Activated CD4-positive, alpha-beta T cell treated with anti-CD3 and anti-CD28 coated beads, Interleukin-2, amount 50 U/mL, for 4 hours (primary cell): ENCODE measurements around the gene OR8J1.
"Not testable (repeated sequence)": the region's sequence is repeated elsewhere in the genome, so short reads cannot be mapped to it uniquely, and the experiment has no call there.

ENCODE experiments used
- DNase-seq, 2 experiments: peaks; one replicate each; pipeline ENCODE4 v3.0.0-alpha.2; 2020

The OR8J1 gene

DNA sequence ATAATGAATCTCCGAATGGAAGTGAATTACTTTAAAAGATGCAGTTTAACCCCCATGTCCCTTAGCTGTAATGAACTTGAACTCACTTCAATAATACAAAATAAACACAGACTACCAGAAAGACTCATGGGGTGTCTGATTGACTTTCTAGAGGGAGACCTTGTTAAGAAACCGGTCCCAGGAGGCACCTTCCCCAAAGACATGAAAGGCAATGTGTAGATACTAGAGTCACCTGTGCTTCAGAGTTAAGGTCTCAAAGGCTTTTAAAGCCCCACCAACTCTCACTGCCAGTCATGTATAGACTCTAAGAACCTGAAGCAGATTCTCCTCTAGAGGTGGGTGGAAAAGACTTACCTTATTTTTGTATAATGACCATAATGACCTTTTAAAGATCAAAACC, at the start of gene OR8J1:
Gene OR8J1, plus strand, starts transcription at position 301 of the 400 bp plus-strand sequence. CDS start 5,956 bp downstream, outside the sequence.
- no peak for DNase-seq

DNA sequence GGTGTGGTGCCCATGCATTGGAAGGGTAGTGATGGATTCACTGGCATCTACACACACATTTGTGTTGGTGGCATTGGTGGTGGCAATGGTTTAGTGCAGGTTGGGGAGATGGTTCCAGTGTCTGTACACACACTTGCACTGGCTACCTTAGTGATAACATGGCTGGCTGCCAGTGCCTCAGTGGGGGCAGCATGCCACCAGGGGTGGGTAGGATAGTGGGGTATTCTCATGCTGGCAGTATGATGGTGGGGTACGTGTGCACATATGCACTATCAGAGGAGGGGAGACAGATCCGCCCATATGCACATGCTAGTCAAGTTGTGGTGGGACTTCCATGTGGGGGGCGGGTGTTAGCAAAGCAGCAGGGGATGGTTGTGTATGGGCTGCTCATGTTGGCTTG, 46.3 kb upstream of the OR8J1 start:
- no peak for DNase-seq

DNA sequence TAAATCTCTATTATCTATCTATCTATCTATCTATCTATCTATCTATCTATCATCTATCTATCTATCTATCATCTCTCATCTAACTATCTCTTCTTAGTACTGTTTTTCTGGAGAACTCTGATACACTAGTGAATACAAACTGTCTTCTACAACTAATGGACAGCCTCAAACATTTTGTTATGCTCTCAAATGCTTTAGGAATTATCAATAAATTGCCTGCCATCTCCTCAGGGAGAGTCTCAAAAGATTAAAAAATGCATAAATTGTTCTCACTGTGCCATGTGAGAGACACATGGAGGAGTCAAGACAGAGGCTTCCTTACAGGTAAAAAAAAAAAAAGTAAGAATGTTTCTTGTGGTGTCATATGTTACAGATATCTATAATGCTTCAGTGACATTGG, 39.2 kb upstream of the OR8J1 start, which contains the start of gene OR8K3:
Gene OR8K3, plus strand, starts transcription at position 301 of the 400 bp plus-strand sequence. CDS start 3,163 bp downstream, outside the sequence.
- DNase-seq = no peak

- no peak for DNase-seq
Measured at GRCh38 chr11:56331861-56332491, 22.1 kb upstream of the OR8J1 start.

- DNase-seq = no peak
Measured at GRCh38 chr11:56333156-56333555, 20.9 kb upstream of the OR8J1 start.

- no peak for DNase-seq
Measured at GRCh38 chr11:56340289-56340688, 13.8 kb upstream of the OR8J1 start.

DNA sequence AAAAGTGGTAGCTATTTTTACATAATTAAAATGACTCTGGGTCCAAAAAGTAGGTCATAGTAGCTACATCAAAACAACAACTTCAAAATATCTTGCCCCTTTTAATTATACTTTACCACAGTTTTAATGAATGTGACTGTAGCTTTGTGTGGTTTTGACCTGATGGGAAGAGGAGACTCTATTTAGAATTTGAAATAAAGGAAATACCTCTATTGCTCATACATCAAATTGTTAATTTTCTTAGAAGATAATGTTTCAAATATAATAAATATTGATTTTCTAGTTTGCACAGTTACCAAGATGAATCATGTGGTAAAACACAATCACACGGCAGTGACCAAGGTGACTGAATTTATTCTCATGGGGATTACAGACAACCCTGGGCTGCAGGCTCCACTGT, 8.4 kb upstream of the OR8J1 start, which contains the start of gene OR8K1:
Gene OR8K1, plus strand, starts transcription at position 301 of the 400 bp plus-strand sequence. Its CDS starts 0 bp downstream, at position 301.
- no peak for DNase-seq

DNA sequence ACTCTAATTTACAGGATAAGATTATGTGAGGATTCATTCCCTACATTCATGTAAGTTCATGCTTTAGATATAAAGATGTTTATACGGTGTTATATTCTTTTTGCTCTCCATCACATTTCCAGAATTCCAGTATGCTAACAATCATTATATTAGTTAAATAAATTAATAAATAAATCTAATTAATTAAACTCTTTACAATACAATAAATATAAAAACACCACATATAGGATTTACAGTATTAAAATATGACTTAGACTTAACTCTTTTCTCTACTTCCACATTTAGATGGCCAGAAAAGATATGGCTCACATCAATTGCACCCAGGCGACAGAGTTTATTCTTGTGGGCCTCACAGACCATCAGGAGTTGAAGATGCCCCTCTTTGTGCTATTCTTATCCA, 21.2 kb downstream of the OR8J1 start, which contains the start of gene OR8U1:
Gene OR8U1, plus strand, starts transcription at position 301 of the 400 bp plus-strand sequence. Its CDS starts 0 bp downstream, at position 301.
- DNase-seq = no peak

DNA sequence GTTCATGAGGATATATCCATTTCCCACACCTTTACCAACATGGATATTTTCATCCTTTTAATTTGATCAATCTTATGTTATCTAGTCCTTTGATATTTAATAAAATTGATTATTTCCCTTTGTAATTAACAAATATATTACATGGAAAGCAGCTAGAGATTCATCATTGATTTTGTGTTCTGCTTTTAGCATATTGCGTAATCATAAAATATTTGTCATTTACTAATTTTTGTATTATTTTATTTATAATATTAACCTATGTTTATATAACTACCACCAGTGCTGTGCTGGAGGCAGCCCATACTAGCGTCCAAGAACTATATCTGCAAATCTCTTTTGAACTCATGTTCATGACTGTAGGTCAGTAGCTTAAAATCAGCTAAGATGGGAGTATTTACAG, 26.0 kb downstream of the OR8J1 start:
- DNase-seq = no peak

- DNase-seq = no peak
Measured at GRCh38 chr11:56394381-56394780, 40.3 kb downstream of the OR8J1 start.

GRCh38 chr11:56396047-56396446, 42.0 kb downstream of the OR8J1 start:
- DNase-seq = no peak

DNA sequence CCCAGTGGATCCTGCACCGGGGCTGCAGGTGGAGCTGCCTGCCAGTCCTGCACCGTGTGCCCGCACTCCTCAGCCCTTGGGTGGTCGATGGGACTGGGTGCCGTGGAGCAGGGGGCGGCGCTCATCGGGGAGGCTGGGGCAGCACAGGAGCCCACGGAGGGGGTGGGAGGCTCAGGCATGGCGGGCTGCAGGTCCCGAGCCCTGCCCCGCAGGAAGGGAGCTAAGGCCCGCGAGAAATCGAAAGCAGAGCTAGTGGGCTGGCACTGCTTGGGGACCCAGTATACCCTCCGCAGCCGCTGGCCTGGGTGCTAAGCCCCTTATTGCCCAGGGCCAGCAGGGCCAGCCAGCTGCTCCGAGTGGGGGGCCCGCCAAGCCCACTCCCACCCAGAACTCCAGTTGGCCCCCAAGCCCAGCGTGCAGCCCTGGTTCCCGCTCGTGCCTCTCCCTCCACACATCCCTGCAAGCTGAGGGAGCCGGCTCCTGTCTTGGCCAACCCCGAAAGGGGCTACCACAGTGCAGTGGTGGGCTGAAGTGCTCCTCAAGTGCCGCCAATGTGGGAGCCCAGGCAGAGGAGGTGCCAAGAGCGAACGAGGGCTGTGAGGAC, 47.9 kb downstream of the OR8J1 start:
- DNase-seq = not testable (repeated sequence)

- no peak for DNase-seq
Measured at GRCh38 chr11:56404393-56404792, 50.3 kb downstream of the OR8J1 start.

DNA sequence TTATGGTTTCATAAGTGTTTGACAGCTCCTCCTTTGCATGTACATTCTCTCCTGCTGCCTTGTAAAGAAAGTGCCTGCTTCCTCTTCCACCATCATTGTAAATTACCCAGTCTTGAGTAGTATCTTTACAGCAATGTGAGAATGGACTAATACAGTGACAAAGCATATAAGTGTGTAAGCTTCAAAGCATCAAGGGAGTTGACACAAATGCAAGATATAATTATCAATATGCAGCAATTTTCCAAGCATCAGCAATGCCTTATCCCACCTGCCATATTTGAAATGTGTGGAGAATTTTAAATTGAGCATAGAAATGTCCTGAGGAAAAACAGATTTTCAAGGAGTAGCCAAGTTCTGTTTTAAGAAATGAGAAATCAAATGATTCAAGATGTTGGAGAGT, 56.7 kb downstream of the OR8J1 start:
- DNase-seq = no peak
